Esophagus muscularis mucosa (tissue), 3 donors: ENCODE results near the gene VEPH1.
A peak's percentile ranks its signal among the peaks of the same experiment; 100 is the strongest.

Experiments used
- POLR2A ChIP-seq: fragments of 450-650 bp; IDR thresholded peaks from one replicate; pipeline ENCODE4 v1.6.1; 2017; ENCODE audit warnings: antibody characterized with exemption, moderate library complexity, mild to moderate bottlenecking, low read depth
- POLR2AphosphoS5 ChIP-seq, 2 donors: sonication (generic); formaldehyde crosslinking; IDR thresholded peaks; one replicate each; pipeline ENCODE4 v1.6.1; 2017; ENCODE audit warnings: antibody characterized with exemption in 2 of 2
- TF ChIP-seq, protein P1 (sequence below), 3 experiments: fragments of 200-600 bp in 2 of 3; fragments of 450-650 bp in 1 of 3; sonication (generic) in 2 of 3; IDR thresholded peaks; one replicate each; pipeline ENCODE4 v1.5.1; 2017 to 2019; ENCODE audit warnings: antibody characterized with exemption in 3 of 3, mild to moderate bottlenecking in 2 of 3, moderate library complexity in 1 of 3

DNA sequence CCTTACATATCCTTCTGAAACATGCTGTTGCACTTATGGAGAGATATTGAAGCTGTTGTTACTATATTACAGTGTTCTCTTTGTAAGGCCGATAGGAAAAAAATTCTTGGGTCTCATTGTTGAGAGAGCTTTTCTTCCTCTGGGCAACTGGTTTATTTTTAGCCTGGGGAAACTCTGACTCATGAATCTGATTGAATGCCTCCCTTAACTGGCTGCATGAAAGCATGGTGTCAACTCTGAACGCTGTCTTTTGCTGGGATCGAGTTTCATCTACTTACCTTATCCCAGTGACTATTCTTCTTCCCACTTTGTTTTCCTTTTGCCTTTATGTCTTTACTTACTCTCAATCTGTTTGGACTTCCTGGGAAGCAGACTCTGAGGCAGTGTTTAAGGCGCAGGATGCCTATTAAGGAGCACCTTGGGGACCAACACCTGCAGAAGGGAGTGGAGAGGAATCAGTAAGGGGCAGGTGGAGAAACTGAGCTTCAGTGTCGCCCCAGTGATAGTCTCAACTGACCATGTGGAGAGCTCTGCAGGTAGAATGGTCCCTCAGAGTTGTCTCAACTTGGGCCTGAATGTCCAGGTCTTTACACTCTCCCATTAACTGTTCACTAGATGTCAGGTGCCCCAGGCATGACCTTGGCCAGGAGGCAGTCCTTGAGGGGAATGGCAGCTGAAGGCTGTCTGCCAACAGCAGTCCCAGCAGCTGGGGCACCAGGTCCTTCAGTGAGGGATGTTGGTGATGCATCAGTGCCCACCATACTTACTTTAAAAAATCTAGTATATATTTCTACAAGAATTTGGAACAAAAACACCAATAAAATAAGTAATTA is 254.4 kb downstream of the VEPH1 start:
- TF ChIP-seq, protein P1, sequence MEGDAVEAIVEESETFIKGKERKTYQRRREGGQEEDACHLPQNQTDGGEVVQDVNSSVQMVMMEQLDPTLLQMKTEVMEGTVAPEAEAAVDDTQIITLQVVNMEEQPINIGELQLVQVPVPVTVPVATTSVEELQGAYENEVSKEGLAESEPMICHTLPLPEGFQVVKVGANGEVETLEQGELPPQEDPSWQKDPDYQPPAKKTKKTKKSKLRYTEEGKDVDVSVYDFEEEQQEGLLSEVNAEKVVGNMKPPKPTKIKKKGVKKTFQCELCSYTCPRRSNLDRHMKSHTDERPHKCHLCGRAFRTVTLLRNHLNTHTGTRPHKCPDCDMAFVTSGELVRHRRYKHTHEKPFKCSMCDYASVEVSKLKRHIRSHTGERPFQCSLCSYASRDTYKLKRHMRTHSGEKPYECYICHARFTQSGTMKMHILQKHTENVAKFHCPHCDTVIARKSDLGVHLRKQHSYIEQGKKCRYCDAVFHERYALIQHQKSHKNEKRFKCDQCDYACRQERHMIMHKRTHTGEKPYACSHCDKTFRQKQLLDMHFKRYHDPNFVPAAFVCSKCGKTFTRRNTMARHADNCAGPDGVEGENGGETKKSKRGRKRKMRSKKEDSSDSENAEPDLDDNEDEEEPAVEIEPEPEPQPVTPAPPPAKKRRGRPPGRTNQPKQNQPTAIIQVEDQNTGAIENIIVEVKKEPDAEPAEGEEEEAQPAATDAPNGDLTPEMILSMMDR (IDR thresholded peaks at IDR 0.05): no peak
- TF ChIP-seq POLR2A: no peak
- peak; percentile 16 to 67 for TF ChIP-seq POLR2AphosphoS5 (IDR thresholded peaks at IDR 0.05)
